Right forelimb (tissue), 1 donor: ENCODE measurements around the gene PCDHGA5.
"Not testable (repeated sequence)": the region's sequence is repeated elsewhere in the genome, so short reads cannot be mapped to it uniquely, and the experiment has no call there.

Source experiments
- DNase-seq: peaks from one replicate; pipeline ENCODE4 v3.0.0-alpha.2; 2018

PCDHGA5 gene

GRCh38 chr5:141354900-141355469, 9.0 kb upstream of the PCDHGA5 start, which contains the start of gene PCDHGA4:
TSS of gene PCDHGA4 (plus strand) at chr5:141355021. CDS start at chr5:141355108, 87 bp downstream.
- DNase-seq = no peak

DNA sequence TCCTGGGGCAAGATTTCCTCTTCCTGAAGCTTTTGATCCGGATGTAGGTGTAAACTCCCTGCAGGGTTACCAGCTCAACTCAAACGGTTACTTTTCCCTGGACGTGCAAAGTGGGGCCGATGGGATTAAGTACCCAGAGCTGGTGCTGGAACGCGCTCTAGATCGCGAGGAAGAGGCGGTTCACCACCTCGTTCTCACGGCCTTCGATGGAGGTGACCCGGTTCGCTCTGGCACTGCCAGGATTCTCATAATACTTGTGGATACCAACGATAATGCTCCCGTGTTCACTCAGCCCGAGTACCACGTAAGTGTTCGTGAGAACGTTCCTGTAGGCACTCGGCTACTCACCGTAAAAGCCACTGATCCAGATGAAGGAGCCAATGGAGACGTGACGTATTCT, 8.3 kb upstream of the PCDHGA5 start:
- DNase-seq = no peak

- DNase-seq = no peak
Observed at GRCh38 chr5:141356133-141356532, 7.8 kb upstream of the PCDHGA5 start.

GRCh38 chr5:141356950-141357349, 7.0 kb upstream of the PCDHGA5 start:
- no peak for DNase-seq

DNA sequence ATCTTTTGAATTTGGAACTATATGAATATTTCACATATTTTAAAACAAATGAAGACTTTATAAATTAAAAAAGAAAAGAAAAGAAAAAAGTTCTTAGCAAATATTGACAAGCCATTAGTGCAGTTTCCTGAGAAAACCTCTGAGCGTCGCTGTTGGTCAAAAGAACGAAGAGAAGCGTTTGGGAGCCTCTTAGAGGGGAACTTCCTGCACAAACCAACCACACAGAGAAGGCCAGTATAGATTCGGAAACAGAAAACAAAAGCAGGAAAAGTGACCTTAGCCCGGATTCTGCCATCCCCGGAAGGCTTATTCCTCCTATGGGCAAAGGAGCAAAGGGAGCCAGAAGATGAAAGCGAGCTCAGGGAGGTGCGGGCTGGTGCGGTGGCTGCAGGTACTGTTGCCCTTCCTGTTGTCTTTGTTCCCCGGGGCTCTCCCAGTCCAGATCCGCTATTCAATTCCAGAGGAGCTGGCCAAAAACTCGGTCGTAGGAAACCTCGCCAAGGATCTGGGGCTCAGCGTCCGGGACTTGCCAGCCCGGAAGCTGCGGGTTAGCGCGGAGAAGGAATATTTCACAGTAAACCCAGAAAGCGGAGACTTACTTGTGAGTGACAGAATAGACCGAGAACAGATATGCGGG, 4.1 kb upstream of the PCDHGA5 start, which contains the start of gene PCDHGB2:
PCDHGB2 (plus strand) TSS at position 205 of the 637 bp plus-strand sequence; CDS start at position 347, 142 bp downstream.
- DNase-seq = no peak

GRCh38 chr5:141360685-141361084, 3.3 kb upstream of the PCDHGA5 start:
- no peak for DNase-seq

- DNase-seq = no peak
Observed at GRCh38 chr5:141362719-141363118, 1.2 kb upstream of the PCDHGA5 start.

- DNase-seq = no peak
Observed at GRCh38 chr5:141366016-141366896, 2.3 kb downstream of the PCDHGA5 start.

DNA sequence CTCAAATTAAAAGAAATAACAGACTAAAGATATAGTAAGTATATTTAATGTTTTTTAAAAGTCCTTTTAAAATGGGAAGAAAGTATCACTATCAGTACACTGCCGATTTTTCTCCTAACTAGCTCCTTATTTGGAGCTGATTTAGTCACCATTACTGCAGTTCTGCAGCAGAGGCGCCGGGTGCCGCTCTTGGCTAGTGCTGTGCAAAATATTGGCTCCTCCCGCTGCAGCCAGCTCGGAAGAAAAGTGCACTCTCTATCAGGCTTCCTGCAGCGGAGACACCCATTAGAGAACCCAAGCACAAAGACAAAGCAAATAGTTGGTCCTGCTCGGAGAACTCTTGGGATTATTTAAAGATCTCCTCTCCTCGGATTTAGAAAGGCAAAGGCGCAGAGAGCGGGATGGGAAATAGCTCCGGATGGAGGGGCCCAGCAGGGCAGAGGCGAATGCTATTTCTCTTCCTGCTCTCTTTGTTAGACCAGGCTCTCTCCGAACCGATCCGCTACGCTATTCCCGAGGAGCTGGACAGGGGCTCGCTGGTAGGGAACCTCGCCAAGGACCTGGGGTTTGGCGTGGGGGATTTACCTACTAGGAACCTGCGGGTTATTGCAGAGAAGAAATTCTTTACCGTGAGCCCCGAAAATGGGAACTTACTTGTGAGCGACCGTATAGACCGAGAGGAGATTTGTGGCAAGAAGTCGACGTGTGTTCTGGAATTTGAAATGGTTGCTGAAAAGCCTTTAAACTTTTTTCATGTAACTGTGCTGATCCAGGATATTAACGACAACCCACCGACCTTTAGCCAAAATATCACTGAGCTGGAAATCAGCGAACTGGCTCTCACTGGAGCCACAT, 6.3 kb downstream of the PCDHGA5 start, which contains the start of gene PCDHGB3:
PCDHGB3 (plus strand) TSS at position 249 of the 855 bp plus-strand sequence; CDS start at position 402, 153 bp downstream.
- DNase-seq = no peak

GRCh38 chr5:141371572-141372475, 7.9 kb downstream of the PCDHGA5 start:
- no peak for DNase-seq

DNA sequence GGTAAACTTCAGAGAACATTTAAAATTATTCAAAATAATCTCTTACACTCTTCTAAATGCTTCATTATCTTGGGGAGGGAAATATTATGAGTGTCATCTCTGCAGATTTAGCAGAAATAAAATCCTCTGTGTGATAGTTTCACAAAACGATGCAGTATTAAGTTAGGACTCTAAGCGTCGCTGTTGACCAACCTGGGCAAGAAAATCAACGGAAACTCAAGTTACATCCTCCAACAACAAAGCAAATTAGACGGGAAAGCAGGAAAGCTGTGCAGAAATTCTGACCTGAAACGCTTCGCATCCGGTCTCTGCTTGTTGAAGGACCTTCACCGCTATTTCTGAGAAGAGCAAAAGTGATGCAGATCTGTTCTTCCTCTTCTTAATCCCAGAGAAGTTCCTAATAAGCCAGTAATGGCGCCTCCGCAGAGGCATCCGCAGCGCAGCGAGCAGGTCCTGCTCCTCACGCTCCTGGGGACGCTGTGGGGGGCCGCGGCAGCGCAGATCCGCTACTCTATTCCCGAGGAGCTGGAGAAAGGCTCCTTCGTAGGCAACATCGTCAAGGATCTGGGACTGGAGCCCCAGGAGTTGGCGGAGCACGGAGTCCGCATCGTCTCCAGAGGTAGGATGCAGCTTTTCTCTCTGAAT, 9.8 kb downstream of the PCDHGA5 start, which contains the start of gene PCDHGA6:
PCDHGA6 (plus strand) TSS at position 219 of the 645 bp plus-strand sequence; CDS start at position 412, 193 bp downstream.
- no peak for DNase-seq

- DNase-seq = no peak
Observed at GRCh38 chr5:141374627-141375026, 10.7 kb downstream of the PCDHGA5 start.

GRCh38 chr5:141375444-141376155, 11.6 kb downstream of the PCDHGA5 start:
- not testable (repeated sequence) for DNase-seq

GRCh38 chr5:141382469-141383294, 18.7 kb downstream of the PCDHGA5 start, which contains the start of gene PCDHGA7:
TSS of gene PCDHGA7 (plus strand) at chr5:141382742. CDS start at chr5:141382900, 158 bp downstream.
- no peak for DNase-seq

DNA sequence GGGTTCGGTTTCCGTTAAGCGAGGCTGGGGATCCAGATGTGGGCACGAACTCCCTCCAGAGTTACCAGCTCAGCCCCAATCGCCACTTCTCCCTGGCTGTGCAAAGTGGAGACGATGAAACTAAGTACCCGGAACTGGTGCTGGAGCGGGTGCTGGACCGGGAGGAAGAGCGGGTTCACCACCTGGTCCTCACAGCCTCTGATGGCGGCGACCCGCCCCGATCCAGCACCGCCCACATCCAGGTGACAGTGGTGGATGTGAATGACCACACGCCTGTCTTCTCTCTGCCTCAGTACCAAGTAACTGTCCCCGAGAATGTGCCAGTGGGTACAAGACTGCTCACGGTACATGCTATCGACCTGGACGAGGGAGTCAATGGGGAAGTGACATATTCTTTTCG, 19.4 kb downstream of the PCDHGA5 start:
- no peak for DNase-seq

GRCh38 chr5:141384471-141385267, 20.7 kb downstream of the PCDHGA5 start:
- no peak for DNase-seq

GRCh38 chr5:141387557-141388311, 23.8 kb downstream of the PCDHGA5 start, which contains the start of gene PCDHGB4:
TSS of gene PCDHGB4 (plus strand) at chr5:141387698. CDS start at chr5:141387885, 187 bp downstream.
- DNase-seq = not testable (repeated sequence)
